Tibial nerve (tissue), 4 donors: ENCODE data around the gene SPSB4. TPM values are rescaled to one million over a fixed set of nuclear protein-coding genes. Genes with fewer than 3 reads are reported as not detected.

ENCODE experiments used
- DNase-seq, 2 donors: peaks; one replicate each; pipeline ENCODE4 v3.0.0-alpha.2; 2019; ENCODE audit warnings: low spot score in 2 of 2
- H3K27ac ChIP-seq, 4 donors: fragments of 200-600 bp; sonication (generic) in 3 of 4; one replicate each; pipeline ENCODE4 v1.5.1; 2017 to 2019; ENCODE audit warnings: mild to moderate bottlenecking in 1 of 4
- H3K27me3 ChIP-seq, 2 donors: fragments of 200-600 bp; sonication (generic) in 1 of 2; one replicate each; pipeline versions ENCODE4 v1.5.1 to v1.6.0; 2017 to 2019
- H3K36me3 ChIP-seq, 3 donors: fragments of 200-600 bp; sonication (generic); one replicate each; pipeline ENCODE4 v1.5.1; 2018 to 2019
- H3K4me1 ChIP-seq, 4 donors: fragments of 200-600 bp; sonication (generic) in 3 of 4; one replicate each; pipeline ENCODE4 v1.5.1; 2017 to 2019
- H3K4me3 ChIP-seq, 4 donors: fragments of 200-600 bp; sonication (generic) in 3 of 4; one replicate each; pipeline ENCODE4 v1.5.1; 2017 to 2019; ENCODE audit warnings: mild to moderate bottlenecking in 1 of 4, moderate library complexity in 1 of 4
- H3K9me3 ChIP-seq, 4 donors: fragments of 200-600 bp; sonication (generic) in 3 of 4; one replicate each; pipeline ENCODE4 v1.5.1; 2017 to 2019
- CTCF ChIP-seq, 5 experiments: fragments of 200-600 bp in 3 of 5; fragments of 450-650 bp in 2 of 5; sonication (generic) in 3 of 5; IDR thresholded peaks; one replicate each; pipeline ENCODE4 v1.5.1; 2016 to 2019; ENCODE audit warnings: antibody characterized with exemption in 5 of 5, mild to moderate bottlenecking in 3 of 5, moderate library complexity in 2 of 5
- EP300 ChIP-seq, 2 donors: sonication (generic); formaldehyde crosslinking; IDR thresholded peaks; one replicate each; pipeline ENCODE4 v1.6.1; 2017; ENCODE audit warnings: antibody characterized with exemption in 2 of 2, mild to moderate bottlenecking in 1 of 2
- POLR2A ChIP-seq, 2 donors: fragments of 450-650 bp; IDR thresholded peaks; one replicate each; pipeline ENCODE4 v1.6.1; 2017; ENCODE audit warnings: antibody characterized with exemption in 2 of 2, mild to moderate bottlenecking in 2 of 2, moderate library complexity in 2 of 2
- WGBS, 2 donors: methylation state at CpG; one replicate each; pipeline ENCODE4 v1.1.5; 2018; 5-methylcytosine and 5-hydroxymethylcytosine counted together
- total RNA-seq, 4 donors: library from RNA; depleted of rRNA; stranded (reverse); fragments of >200 nt; gene quantifications; one replicate each; pipeline ENCODE4 v1.1.0, GENCODE V29; 2016

SPSB4 gene
- total RNA-seq, 4 donors from 2014 or later, result 0.63 to 2.0 TPM; not detected in 2

GRCh38 chr3:141170678-141171295 is 119.6 kb downstream of the SPSB4 start:
- Histone ChIP-seq H3K4me3 (no peak overlapping the region), H3K4me1 (no peaks in the 10 kb centered on the region), H3K36me3 (no peaks in the 10 kb centered on the region), H3K27ac (no peak overlapping the region), H3K27me3 (no peaks in the 10 kb centered on the region), H3K9me3 (peaks cover 0 to 13% (median 0%) of the 10 kb centered on the region in 4 donors)
- 93 to 97% methylated on average over 4 of the region's 4 CpGs for WGBS, 2 donors
- TF ChIP-seq POLR2A (IDR thresholded peaks at IDR 0.05), result no peak
- no peak for TF ChIP-seq CTCF (IDR thresholded peaks at IDR 0.05)
- TF ChIP-seq EP300 (IDR thresholded peaks at IDR 0.05), result no peak
- no peak for DNase-seq

GRCh38 chr3:141174674-141175073 is 123.5 kb downstream of the SPSB4 start:
- H3K27me3 ChIP-seq, result no peaks in the 10 kb centered on the region

GRCh38 chr3:141176775-141177174 is 125.6 kb downstream of the SPSB4 start:
- Histone ChIP-seq H3K36me3 (no peaks in the 10 kb centered on the region), H3K27ac (no peak overlapping the region), H3K4me1 (no peaks in the 10 kb centered on the region), H3K4me3 (no peak overlapping the region), H3K9me3 (peaks cover 0 to 9% (median 0%) of the 10 kb centered on the region in 4 donors), H3K27me3 (no peaks in the 10 kb centered on the region)
- TF ChIP-seq POLR2A (IDR thresholded peaks at IDR 0.05) (no peak), EP300 (IDR thresholded peaks at IDR 0.05) (no peak), CTCF (IDR thresholded peaks at IDR 0.05) (no peak)
- DNase-seq, result no peak

More at GRCh38 chr3:141174674-141175073, 123.5 kb downstream of the SPSB4 start:
- TF ChIP-seq EP300 (IDR thresholded peaks at IDR 0.05) (no peak), CTCF (IDR thresholded peaks at IDR 0.05) (no peak), POLR2A (IDR thresholded peaks at IDR 0.05) (no peak)
- no peak overlapping the region for H3K27ac ChIP-seq
- no peaks in the 10 kb centered on the region for H3K4me1 ChIP-seq
- H3K36me3 ChIP-seq, result no peaks in the 10 kb centered on the region
- no peak overlapping the region for H3K4me3 ChIP-seq
- WGBS, 2 donors, result 56 to 66% methylated on average over 2 of the region's 2 CpGs
- peaks cover 0 to under 1% (median 0%) of the 10 kb centered on the region in 4 donors for H3K9me3 ChIP-seq
- no peak for DNase-seq

GRCh38 chr3:141178026-141178425 is 126.9 kb downstream of the SPSB4 start:
- 64 to 76% methylated on average over 3 of the region's 3 CpGs for WGBS, 2 donors
- no peak for DNase-seq

More at GRCh38 chr3:141178026-141178425, 126.9 kb downstream of the SPSB4 start:
- no peaks in the 10 kb centered on the region for H3K27me3 ChIP-seq
- H3K4me1 ChIP-seq, result no peaks in the 10 kb centered on the region
- no peak overlapping the region for H3K4me3 ChIP-seq
- H3K27ac ChIP-seq, result no peak overlapping the region
- TF ChIP-seq EP300 (IDR thresholded peaks at IDR 0.05) (no peak), POLR2A (IDR thresholded peaks at IDR 0.05) (no peak), CTCF (IDR thresholded peaks at IDR 0.05) (no peak)
- peaks cover 0 to 9% (median 0%) of the 10 kb centered on the region in 4 donors for H3K9me3 ChIP-seq
- no peaks in the 10 kb centered on the region for H3K36me3 ChIP-seq
